Measurements from ENCODE around the gene TUBB.
"Not testable (repeated sequence)": the region's sequence is repeated elsewhere in the genome, so short reads cannot be mapped to it uniquely, and the experiment has no call there.

The TUBB gene

DNA sequence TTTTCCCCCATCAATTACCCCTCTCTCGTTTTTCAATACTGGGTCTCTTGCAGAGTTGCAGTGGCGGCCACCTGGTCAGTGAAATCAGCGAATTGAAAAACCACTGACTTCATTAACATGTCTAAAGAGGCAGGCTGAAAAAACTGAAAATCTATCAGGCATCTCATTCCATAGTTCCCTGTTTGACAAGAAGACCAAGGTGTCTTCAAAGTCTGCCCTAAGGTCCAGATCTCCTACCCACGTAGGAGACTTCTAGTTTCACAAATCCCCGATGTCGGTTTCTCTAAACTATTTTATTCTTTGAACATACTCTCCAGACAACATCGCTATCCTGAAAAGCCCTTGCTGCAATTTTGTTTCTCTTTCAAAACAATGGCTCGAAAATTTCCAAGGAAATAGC lies 796 bp upstream of the TUBB start:
- DNase-seq (ENCODE audit: low read depth) = no peak

DNA sequence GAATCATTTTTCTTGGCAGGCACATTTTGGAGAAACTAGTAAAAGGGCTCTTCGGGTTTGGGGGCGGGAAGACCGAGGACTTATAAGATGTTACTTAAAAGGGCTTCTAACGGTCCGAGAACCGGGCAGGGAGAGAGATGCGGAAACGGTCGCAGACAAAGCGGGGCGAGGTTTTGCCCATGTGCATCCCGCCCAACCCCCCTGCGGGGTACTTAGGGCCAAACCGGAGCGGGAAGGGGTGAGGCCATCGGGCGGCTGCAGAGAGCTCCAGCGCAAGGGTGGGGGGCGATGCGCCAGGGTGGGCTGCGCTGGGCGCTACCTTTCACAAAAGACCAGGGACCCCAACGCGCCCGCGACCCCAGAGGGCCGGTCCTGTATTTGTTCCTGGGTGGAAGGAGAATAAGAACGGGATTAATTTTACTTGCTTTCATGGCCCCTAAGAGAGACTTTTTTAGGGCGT lies 616 bp downstream of the TUBB start:
- DNase-seq (ENCODE audit: low read depth) = no peak

DNA sequence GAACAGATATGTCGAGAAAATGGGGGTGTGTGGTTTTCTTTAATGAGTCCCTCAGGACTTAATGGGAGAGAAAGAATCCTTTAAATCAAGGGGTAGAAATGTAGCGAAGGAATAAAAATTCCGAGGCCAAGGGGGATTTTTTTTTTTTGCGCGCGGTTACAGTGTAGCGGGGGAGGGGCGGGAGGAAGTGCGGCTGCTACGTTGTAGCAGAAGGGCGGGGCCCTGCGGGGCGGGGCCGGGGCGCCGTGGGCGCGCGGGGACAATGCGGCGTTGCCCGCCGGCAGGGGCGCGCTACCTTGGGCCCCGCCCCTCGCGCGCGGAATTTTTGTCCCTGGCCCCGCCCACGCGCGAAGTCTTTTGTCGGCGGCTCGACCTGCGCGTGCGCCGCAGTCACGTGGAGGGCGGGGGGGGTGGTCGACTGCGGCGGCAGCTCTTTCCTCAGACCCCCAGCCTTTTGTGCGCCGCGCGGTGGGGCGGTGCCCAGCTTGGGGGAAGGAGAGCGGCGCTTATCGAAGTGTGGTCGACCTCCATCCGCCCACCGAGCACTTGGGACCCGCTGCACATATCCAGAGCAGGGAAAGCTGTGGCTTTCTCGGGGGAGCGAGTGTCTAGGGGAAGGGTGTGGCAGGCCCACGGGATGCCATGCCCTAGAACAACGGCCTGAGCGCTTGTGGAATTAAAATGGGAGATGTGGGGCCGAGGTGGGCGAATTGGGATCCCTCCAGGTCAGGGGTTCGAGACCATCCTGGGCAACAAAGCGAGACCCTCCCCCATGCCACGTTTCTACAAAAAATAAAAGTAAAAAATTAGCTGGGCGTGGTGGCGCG lies 1.3 kb downstream of the TUBB start:
- no peak for DNase-seq (ENCODE audit: low read depth)

DNA sequence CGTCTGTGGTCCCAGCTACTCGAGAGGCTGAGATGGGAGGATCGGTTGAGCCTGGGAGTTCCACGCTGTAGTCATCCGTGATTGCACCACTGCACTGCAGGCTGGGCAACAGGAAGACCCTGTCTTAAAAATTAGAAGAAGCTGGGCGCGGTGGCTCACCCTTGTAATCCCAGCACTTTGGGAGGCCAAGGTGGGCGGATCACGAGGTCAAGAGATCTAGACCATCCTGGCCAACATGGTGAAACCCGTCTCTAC lies 1.8 kb downstream of the TUBB start:
- not testable (repeated sequence) for DNase-seq (ENCODE audit: low read depth)

DNA sequence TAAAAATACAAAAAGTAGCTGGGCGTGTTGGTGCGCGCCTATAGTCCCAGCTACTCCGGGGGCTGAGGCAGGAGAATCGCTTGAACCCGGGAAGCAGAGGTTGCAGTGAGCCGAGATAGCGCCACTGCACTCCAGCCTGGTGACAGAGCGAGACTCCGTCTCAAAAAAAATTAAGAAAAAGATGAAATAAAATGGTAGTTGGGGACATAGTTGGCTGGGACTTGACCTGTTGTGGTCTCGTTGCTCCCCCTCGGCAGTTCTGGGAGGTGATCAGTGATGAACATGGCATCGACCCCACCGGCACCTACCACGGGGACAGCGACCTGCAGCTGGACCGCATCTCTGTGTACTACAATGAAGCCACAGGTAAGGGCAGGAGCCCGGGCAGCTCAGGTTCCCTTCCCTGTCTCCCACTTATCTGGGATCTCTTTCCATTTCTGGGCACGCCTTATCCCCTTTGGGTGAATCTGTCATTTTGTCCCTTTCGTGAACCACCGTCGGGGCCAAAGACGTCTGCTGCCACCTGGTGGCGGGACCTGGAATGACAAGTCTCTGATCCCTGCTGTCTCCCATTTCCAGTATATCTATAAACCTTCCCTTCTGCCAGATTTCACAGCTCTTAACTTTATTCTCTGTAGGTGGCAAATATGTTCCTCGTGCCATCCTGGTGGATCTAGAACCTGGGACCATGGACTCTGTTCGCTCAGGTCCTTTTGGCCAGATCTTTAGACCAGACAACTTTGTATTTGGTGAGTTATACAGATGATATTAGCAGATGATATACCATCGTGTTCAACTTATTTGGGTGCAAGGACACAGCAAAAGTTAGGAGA lies 2.3 kb downstream of the TUBB start:
- DNase-seq (ENCODE audit: low read depth) = no peak

DNA sequence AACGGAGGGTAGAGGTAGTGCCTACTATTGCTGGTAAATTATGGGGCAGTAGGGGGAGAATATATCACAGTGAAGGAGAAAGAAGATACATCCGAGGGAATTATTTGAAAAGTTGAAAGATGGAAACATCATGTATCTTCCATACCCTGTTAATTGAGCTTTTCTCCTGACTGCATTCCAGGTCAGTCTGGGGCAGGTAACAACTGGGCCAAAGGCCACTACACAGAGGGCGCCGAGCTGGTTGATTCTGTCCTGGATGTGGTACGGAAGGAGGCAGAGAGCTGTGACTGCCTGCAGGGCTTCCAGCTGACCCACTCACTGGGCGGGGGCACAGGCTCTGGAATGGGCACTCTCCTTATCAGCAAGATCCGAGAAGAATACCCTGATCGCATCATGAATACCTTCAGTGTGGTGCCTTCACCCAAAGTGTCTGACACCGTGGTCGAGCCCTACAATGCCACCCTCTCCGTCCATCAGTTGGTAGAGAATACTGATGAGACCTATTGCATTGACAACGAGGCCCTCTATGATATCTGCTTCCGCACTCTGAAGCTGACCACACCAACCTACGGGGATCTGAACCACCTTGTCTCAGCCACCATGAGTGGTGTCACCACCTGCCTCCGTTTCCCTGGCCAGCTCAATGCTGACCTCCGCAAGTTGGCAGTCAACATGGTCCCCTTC lies 3.1 kb downstream of the TUBB start:
- not testable (repeated sequence) for DNase-seq (ENCODE audit: low read depth)

DNA sequence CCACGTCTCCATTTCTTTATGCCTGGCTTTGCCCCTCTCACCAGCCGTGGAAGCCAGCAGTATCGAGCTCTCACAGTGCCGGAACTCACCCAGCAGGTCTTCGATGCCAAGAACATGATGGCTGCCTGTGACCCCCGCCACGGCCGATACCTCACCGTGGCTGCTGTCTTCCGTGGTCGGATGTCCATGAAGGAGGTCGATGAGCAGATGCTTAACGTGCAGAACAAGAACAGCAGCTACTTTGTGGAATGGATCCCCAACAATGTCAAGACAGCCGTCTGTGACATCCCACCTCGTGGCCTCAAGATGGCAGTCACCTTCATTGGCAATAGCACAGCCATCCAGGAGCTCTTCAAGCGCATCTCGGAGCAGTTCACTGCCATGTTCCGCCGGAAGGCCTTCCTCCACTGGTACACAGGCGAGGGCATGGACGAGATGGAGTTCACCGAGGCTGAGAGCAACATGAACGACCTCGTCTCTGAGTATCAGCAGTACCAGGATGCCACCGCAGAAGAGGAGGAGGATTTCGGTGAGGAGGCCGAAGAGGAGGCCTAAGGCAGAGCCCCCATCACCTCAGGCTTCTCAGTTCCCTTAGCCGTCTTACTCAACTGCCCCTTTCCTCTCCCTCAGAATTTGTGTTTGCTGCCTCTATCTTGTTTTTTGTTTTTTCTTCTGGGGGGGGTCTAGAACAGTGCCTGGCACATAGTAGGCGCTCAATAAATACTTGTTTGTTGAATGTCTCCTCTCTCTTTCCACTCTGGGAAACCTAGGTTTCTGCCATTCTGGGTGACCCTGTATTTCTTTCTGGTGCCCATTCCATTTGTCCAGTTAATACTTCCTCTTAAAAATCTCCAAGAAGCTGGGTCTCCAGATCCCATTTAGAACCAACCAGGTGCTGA lies 3.9 kb downstream of the TUBB start:
- DNase-seq (ENCODE audit: low read depth) = not testable (repeated sequence)

DNA sequence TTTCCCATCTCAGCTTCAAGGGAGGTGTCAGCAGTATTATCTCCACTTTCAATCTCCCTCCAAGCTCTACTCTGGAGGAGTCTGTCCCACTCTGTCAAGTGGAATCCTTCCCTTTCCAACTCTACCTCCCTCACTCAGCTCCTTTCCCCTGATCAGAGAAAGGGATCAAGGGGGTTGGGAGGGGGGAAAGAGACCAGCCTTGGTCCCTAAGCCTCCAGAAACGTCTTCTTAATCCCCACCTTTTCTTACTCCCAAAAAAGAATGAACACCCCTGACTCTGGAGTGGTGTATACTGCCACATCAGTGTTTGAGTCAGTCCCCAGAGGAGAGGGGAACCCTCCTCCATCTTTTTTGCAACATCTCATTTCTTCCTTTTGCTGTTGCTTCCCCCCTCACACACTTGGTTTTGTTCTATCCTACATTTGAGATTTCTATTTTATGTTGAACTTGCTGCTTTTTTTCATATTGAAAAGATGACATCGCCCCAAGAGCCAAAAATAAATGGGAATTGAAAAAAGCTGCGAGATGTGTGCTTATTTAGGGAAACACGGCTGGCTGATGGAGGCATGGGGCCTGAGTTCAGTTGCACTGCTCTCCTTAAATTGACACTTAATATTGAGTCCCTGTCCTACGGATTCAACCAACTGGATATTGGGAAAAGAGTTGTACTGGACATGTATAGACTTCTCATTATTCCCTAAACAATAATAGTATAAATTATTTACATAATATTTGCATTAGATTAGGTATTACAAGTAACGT lies 4.9 kb downstream of the TUBB start:
- DNase-seq (ENCODE audit: low read depth) = no peak

DNA sequence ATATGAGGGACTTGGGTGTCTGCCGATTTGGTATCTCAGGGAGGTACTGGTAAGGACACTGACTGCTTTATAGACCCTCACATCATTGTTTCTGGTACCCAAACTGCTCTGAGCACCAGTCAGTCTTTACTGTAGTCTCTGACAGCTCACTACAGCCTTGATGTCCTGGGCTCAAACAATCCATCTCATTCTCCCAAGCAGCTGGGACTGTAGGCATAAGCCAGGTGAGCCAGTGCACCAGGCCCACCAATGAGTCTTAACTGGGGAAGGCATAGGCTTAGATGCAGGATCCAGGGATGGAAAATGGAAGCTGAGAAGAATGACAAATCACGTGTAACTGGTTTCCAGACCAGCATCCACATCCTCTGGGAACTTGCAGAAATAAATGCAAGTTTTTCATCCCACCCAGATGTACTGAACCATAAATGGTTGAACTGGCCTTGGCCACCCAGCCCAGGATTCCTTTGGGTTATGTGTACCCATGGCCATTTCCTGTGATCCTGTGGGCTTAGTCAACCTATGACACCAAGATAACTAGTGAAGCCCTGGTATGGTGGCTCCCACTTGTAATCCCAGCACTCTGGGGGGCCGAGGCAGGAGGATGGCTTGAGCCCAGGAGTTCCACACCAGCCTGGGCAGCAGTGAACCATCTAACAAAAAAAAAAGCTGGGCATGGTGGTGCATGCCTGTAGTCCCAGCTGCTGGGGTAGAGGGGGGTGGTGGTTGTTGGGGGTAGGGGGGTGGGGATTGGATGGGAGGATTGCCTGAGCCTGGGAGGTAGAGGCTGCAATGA lies 5.8 kb downstream of the TUBB start:
- DNase-seq (ENCODE audit: low read depth) = no peak

DNA sequence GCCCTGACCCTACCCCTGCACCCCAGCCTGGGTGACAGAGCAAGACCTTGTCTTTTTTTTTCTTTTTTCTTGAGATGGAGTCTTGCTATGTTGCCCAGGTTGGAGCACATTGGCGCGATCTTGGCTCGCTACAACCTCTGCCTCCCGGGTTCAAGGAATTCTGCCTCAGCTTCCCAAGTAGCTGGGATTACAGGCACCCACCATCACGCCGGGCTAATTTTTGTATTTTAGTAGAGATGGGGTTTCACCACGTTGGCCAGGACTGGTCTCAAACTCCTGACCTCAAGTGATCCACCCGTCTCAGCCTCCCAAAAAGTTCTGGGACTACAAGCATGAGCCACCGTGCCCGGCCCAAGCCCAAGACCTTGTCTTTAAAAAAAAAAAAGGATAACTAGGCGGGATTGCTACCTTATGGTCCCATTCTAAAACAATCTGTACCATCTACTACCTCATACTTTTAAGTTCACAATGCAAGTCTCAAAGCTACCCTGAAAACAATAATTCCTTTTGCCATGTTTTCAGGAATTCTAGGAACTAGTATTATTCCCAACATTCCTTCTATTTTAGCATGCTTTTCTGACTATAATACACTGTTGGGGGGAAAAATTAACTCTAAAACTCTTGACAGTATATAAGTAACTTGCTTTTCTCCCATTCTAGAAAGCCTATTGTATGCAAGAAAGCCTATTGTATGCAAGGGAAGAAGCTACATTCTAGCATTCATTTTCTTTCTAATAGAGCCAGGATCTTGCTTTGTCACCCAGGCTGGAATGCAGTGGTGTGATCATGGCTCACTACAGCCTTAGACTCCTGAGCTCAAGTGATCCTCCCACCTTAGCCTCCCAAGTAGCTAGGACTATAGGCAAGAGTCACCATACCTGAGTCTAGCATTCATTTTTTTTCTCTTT lies 6.6 kb downstream of the TUBB start:
- DNase-seq (ENCODE audit: low read depth) = no peak

DNA sequence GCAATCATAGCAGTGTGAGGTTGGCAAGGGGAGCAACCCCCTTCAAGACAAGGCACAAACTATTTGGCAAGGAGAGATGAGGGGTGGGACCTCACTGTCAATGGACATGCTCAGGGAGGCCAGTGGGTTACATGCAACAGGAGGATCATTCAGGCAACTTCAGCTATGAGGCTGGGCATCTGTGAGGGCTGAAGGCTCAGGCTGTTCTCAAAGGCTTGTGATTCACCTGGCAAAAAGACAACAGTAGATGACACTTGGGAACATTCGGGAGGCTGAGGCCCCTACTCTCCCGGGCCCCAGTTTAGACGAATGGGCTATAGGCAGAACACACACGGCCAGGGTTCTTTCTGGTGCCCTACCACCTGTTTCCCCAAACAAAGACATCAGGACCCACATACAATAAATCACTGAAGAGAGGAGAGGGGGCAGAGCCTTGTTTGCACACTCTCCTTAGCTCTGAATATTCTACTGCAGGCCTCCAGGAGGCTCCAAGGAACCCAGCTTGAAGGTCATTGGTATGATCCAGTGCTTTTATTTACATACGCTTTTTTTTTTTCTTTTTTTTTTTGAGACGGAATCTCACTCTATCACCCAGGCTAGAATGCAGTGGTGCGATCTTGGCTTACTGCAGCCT lies 7.9 kb downstream of the TUBB start:
- no peak for DNase-seq (ENCODE audit: low read depth)

DNA sequence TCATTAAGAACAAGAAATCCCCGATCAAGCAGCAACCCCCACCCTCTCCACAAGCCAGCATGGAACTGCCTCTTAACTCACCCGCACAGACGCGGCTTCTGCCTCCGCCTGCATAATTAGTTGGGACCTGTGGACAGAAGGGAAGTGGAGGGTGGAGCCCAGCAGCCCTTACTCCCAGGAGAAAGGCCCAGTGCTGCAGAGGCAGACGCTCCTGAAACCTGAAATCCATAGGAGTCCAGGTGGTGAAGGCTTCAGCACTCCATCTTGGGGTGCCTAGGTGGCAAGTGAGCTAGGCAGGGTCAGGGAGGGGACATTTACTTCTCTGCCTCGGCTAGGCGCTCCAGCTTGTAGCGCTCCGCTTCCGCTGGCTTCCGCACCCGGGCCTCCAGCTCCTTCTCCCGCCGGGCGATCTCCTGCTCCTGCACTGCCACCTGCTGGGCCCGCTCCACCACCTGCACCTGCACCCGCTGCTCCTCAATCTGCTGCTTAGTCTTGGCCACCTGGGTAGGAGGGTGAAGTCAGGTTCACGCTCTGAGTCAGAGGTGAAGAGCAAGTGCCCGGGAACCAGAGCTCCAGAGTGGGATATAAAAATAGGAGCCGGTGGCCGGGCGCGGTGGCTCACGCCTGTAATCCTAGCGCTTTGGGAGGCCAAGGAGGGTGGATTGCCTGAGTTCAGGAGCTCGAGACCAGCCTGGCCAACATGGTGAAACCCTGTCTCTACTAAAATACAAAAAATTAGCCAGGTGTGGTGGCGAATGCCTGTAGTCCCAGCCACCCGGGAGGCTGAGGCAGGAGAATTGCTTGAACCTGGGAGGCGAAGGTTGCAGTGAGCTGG lies 10.7 kb downstream of the TUBB start:
- no peak for DNase-seq (ENCODE audit: low read depth)

DNA sequence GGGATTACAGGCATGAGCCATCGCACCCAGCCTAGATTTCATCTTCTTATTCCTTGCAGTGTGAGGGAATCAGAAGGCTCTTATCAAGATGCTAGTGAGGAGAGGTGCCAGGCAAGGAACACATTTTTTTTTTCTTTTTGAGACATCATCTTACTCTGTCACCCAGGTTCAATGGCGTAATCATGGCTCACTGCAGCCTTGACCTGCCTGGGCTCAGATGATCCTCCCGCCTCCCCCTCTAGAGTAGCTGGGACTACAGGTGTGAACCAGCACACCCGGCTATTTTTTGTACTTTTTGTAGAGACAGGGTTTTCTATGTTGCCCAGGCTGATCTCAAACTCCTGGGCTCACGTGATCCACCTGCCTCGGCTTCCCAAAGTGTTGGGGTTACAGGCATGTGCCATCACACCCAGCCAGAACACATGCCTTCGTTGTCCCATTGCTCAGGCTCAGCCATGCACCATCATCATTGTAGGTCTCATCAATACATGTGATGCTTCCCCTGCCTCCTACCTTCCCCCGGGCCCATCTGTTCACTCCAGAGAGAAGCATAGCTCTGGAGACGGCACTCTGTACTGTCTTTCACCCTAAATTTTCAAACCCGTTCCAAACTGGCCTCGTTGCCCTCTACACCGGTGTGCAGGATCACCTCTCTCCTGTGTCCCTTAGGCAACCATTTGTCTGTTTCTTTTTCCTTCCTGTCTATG lies 12.2 kb downstream of the TUBB start:
- DNase-seq (ENCODE audit: low read depth) = no peak

DNA sequence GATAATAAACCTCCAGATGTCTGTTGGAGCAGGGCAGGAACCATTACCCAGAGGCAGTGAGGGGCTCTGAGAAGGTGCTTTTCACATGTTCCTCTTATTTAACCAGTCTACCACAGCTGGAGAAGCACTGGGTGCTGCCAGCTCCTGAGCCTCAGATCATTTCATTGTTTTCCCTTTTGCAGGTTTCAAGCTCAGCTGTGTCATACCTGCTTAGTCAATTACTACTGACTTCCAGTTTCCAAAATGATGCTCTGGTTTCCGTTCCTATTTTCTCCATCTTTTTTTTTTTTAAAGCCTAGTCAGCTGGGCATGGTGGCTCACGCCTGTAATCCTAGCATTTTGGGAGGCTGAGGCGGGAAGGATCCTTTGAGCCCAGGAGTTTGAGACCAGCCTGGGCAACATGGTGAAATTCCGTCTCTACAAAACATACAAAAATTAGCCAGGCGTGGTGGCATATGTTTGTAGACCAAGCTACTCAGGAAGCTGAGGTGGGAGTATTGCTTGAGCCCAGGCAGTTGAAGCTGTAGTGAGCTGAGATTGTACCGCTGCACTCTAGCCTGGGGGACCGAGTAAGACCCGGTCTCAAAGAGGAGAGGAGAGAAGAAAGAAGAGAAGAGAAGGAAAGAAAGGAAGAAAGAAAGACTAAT lies 15.6 kb downstream of the TUBB start:
- DNase-seq (ENCODE audit: low read depth) = no peak

DNA sequence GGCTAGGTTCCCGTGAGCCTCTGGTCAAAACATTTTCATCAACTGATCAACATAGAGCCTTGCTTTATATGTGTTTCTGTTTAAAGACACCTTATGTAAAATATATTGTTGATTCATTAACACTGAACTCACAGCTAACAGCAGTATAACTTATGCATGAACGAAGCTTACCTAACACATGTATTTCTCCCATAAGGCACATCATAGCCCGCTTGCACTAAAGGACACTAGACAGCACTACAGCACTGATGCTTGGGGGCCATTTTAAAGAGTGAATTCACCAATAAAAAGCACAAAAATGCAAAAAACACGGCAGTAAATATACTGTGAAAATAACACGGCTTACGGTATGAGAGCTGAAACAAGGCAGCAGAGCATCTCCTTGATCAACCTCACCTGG lies 18.4 kb downstream of the TUBB start:
- DNase-seq (ENCODE audit: low read depth) = no peak

DNA sequence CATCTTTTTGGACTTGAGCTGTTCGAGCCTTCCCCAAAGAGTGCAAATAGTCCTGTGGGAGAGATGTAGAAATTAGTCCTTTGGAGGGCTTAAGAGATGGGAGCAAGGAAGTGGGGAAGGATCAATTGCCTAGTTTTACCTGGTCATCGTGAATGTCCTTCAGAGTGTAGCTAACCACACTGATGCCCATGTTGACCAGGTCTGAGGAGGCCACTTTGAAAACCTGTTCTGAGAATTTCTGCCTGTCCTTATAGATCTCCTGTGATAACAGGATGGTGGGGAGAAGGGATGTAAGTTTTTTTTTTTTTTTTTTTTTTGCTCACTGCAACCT lies 20.4 kb downstream of the TUBB start:
- no peak for DNase-seq (ENCODE audit: low read depth)
